HL-60 (cell line): ENCODE results near the gene PPP3CA.

ENCODE experiments used
- DNase-seq, 2 experiments: peaks; one replicate each; pipeline ENCODE4 v3.0.0-alpha.2; 2010 to 2020; ENCODE audit warnings: low read depth in 1 of 2, low spot score in 1 of 2
- H3K27ac ChIP-seq: fragments of 250-450 bp; sonication (Bioruptor Pico); replicated peaks from 2 replicates; pipeline ENCODE4 v1.5.1; 2020; ENCODE audit warnings: mild to moderate bottlenecking, moderate library complexity
- H3K27me3 ChIP-seq: fragments of 250-450 bp; sonication (Bioruptor Pico); 2 replicates; pipeline ENCODE4 v1.5.1; 2021; ENCODE audit warnings: mild to moderate bottlenecking, moderate library complexity; ENCODE audit not compliant: insufficient read depth, poor library complexity, severe bottlenecking
- H3K4me3 ChIP-seq: replicated peaks from 2 replicates; pipeline ENCODE4 v1.5.1; 2011; ENCODE audit warnings: mild to moderate bottlenecking, control low read depth, low read length; ENCODE audit not compliant: insufficient read depth
- GABPA ChIP-seq: IDR thresholded peaks from 2 replicates; pipeline ENCODE4 v1.6.1; 2012; ENCODE audit warnings: low read depth
- POLR2AphosphoS5 ChIP-seq: IDR thresholded peaks from 2 replicates; pipeline ENCODE4 v1.6.1; 2012; ENCODE audit warnings: low read depth
- SPI1 ChIP-seq: IDR thresholded peaks from 2 replicates; pipeline ENCODE4 v1.6.1; 2012; ENCODE audit warnings: low read depth, mild to moderate bottlenecking, borderline replicate concordance
- TF ChIP-seq, protein P1 (sequence below): IDR thresholded peaks from one replicate; pipeline ENCODE4 v1.5.1; 2011; ENCODE audit warnings: low read length, control low read depth, inconsistent platforms; ENCODE audit not compliant: insufficient read depth
- TF ChIP-seq, protein P2 (sequence below): IDR thresholded peaks from 2 replicates; pipeline ENCODE4 v1.6.1; 2012; ENCODE audit warnings: low read depth; ENCODE audit not compliant: insufficient replicate concordance

Gene PPP3CA

GRCh38 chr4:101067383-101067782 lies 279.9 kb downstream of the PPP3CA start:
- DNase-seq: peak in 1 of 2 experiments; percentile 18
- Histone ChIP-seq H3K27me3 (no peaks in the 10 kb centered on the region), H3K27ac (peak overlapping the region; percentile 73), H3K4me3 (no peak overlapping the region)
- TF ChIP-seq, protein P1, sequence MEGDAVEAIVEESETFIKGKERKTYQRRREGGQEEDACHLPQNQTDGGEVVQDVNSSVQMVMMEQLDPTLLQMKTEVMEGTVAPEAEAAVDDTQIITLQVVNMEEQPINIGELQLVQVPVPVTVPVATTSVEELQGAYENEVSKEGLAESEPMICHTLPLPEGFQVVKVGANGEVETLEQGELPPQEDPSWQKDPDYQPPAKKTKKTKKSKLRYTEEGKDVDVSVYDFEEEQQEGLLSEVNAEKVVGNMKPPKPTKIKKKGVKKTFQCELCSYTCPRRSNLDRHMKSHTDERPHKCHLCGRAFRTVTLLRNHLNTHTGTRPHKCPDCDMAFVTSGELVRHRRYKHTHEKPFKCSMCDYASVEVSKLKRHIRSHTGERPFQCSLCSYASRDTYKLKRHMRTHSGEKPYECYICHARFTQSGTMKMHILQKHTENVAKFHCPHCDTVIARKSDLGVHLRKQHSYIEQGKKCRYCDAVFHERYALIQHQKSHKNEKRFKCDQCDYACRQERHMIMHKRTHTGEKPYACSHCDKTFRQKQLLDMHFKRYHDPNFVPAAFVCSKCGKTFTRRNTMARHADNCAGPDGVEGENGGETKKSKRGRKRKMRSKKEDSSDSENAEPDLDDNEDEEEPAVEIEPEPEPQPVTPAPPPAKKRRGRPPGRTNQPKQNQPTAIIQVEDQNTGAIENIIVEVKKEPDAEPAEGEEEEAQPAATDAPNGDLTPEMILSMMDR: no peak
- TF ChIP-seq GABPA: no peak
- TF ChIP-seq, protein P2, sequence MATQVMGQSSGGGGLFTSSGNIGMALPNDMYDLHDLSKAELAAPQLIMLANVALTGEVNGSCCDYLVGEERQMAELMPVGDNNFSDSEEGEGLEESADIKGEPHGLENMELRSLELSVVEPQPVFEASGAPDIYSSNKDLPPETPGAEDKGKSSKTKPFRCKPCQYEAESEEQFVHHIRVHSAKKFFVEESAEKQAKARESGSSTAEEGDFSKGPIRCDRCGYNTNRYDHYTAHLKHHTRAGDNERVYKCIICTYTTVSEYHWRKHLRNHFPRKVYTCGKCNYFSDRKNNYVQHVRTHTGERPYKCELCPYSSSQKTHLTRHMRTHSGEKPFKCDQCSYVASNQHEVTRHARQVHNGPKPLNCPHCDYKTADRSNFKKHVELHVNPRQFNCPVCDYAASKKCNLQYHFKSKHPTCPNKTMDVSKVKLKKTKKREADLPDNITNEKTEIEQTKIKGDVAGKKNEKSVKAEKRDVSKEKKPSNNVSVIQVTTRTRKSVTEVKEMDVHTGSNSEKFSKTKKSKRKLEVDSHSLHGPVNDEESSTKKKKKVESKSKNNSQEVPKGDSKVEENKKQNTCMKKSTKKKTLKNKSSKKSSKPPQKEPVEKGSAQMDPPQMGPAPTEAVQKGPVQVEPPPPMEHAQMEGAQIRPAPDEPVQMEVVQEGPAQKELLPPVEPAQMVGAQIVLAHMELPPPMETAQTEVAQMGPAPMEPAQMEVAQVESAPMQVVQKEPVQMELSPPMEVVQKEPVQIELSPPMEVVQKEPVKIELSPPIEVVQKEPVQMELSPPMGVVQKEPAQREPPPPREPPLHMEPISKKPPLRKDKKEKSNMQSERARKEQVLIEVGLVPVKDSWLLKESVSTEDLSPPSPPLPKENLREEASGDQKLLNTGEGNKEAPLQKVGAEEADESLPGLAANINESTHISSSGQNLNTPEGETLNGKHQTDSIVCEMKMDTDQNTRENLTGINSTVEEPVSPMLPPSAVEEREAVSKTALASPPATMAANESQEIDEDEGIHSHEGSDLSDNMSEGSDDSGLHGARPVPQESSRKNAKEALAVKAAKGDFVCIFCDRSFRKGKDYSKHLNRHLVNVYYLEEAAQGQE: no peak
- TF ChIP-seq POLR2AphosphoS5: no peak
- TF ChIP-seq SPI1: no peak

DNA sequence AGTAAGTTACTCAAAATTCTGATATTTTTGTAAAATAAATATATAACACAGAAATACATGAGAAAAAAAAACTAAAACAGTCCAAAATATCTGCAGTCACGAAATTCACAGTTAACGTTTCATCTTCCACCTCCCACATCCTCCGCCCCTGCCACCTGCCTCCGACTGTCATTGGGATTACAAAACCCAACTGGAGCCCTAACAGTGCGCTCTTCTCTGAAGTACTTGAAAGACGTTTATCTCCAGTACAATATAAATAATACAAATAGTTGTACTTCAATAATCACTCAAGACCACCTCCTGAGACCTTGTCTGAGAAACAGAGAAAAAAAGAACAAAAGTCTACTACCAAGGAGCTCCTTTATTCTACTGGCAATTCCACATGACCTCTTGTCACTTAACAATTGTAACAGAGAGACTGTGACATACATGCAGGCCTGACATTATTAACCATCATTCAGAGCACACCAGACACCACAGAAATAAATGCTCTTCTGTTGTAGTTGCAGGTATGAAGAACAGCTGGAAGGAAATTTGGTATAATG lies 280.6 kb downstream of the PPP3CA start:
- no peaks in the 10 kb centered on the region for H3K27me3 ChIP-seq
- TF ChIP-seq, protein P2: no peak
- 0 out of 2 replicates have a peak, but pooled peaks have one; percentile 34 for TF ChIP-seq POLR2AphosphoS5
- H3K4me3 ChIP-seq: no peak overlapping the region
- peak overlapping the region; percentile 73 for H3K27ac ChIP-seq
- DNase-seq: peak; percentile 13 to 63

GRCh38 chr4:101065935-101066485 lies 281.3 kb downstream of the PPP3CA start:
- peak overlapping the region; percentile 73 for H3K27ac ChIP-seq

More at GRCh38 chr4:101065935-101066485, 281.3 kb downstream of the PPP3CA start:
- TF ChIP-seq, protein P1: no peak
- TF ChIP-seq SPI1 (no peak), POLR2AphosphoS5 (no peak), GABPA (no peak)
- TF ChIP-seq, protein P2: no peak
- Histone ChIP-seq H3K4me3 (no peak overlapping the region), H3K27me3 (no peaks in the 10 kb centered on the region)
- DNase-seq: no peak
